Glomerular endothelial cell (primary cell): ENCODE data around the gene SH3PXD2B. TPM values are rescaled to one million over a fixed set of nuclear protein-coding genes. Genes with fewer than 3 reads are reported as not detected.

Source experiments
- DNase-seq: peaks from one replicate; pipeline ENCODE4 v3.0.0-alpha.2; 2011; ENCODE audit warnings: low read depth, low spot score; ENCODE audit errors: extremely low read depth
- total RNA-seq: library from RNA; depleted of rRNA; stranded (reverse); fragments of >200 nt; gene quantifications from 2 replicates; pipeline ENCODE4 v1.2.3, GENCODE V29; 2015

SH3PXD2B gene
- total RNA-seq, 1 donor from 2014 or later, result 44.9 TPM

DNA sequence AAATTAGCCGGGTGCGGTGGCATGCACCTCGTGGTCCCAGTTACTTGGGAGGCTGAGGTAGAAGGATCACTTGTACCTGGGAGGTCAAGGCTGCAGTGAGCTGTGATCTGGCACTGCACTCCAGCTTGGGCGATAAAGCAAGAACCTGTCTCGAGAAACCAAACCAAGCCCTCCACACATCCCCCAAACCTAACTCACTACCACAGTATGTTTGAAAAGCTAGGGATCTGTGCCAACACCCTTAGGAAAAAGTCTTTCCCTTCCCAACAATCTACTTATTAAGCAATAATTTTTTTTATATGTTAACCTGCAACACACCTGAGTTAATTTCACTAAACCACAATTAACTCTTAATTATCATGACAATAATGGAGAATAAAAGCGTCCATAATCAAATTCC, 173.0 kb downstream of the SH3PXD2B start:
- no peak for DNase-seq

DNA sequence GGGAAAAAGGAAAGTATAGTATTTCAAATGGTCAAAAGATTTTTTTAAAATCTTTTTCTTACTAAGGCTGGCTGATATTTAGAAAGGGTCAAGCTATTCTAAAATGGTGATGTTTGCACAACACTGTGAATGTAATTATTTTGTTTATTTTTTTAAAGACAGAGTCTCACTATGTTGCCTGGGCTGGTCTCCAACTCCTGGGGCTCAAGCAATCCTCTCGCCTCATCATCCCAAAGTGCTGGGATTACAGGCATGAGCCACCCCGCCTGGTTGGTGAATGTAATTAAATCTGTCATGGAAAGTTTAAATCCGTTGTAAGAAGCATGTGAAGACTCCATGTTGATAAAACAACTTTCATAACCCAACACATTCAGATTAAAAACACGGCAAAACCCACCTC, 173.4 kb downstream of the SH3PXD2B start:
- DNase-seq, result no peak

DNA sequence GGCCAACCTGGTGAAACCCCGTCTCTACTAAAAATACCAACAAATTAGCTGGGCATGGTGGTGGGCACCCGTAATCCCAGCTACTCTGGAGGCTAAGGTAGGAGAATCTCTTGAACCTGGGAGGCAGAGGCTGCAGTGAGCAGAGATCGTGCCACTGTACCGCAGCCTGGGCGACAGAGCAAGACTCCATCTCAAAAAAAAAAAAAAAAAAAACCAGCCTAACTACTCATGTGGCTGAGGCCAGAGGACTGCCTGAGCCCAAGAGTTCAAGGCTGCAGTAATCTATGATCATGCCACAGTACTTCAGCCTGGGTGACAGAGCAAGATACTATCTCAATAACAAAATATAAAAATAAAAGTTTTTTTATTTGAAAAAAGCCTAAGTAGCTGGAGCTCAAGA, 174.0 kb downstream of the SH3PXD2B start:
- DNase-seq, result no peak

DNA sequence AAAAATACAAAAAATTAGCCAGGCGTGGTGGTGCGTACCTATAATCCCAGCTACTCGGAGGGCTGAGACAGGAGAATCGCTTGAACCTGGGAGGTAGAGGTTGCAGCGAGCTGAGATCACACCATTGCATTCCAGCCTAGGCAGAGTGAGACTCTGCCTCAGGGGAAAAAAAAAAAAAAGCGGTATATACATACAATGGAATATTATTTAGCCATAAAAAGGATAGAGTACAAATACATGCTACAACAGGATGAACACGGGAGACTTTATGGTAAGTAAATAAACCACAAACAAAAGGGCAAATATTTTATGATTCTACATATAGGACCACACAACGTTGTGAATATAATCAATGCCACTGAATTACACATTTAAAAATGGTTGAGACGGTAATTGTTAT, 176.0 kb downstream of the SH3PXD2B start:
- DNase-seq, result no peak

DNA sequence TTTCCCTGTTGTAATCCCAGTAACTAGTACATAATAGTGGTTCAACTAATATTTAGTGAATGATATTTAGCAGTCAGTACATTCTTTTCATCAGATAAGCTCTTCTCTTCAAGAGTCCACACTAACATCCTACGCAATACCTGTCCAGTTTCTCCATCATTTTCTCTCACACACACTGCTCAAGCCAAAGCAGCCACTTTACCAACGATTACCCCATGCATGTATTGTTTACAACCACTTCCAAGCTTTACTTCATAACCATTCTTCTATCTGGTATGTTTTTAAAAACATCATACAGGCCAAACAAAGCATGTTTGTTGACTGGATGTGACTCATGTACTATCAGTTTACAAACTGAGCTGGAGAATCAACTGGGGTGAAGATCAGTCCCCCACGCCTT, 178.1 kb downstream of the SH3PXD2B start:
- no peak for DNase-seq

Other genes with a start within 250 kb of the SH3PXD2B start
- gene UBTD2, start 170.8 kb downstream of the SH3PXD2B start, total RNA-seq, result 18.5 and 23.9 TPM in 2 replicates
- gene NEURL1B, start 186.7 kb upstream of the SH3PXD2B start, total RNA-seq, result 15.2 and 19.4 TPM in 2 replicates